DMS114 treated with DMSO at 0.1 percent for 48 hours (cell line): ENCODE data around the gene TMEM255A.

Experiments used
- DNase-seq: peaks from one replicate; lab custom pipeline; 2025; ENCODE audit not compliant: unreplicated experiment; lab: John Stamatoyannopoulos, UW

TMEM255A gene

GRCh38 chrX:120308959-120309872 lies 2.0 kb downstream of the TMEM255A start:
- peak; percentile 11 for DNase-seq

GRCh38 chrX:120308558-120308957 lies 2.7 kb downstream of the TMEM255A start:
- DNase-seq = no peak

- DNase-seq = no peak
These were observed 4.6 kb downstream of the TMEM255A start for GRCh38 chrX:120306630-120307029.

- DNase-seq = no peak
These were observed 5.6 kb downstream of the TMEM255A start for GRCh38 chrX:120305531-120306141.

GRCh38 chrX:120304256-120304655 lies 7.0 kb downstream of the TMEM255A start:
- no peak for DNase-seq

GRCh38 chrX:120302434-120302833 lies 8.8 kb downstream of the TMEM255A start:
- DNase-seq = no peak

GRCh38 chrX:120301960-120302359 lies 9.3 kb downstream of the TMEM255A start:
- no peak for DNase-seq

GRCh38 chrX:120301497-120301896 lies 9.8 kb downstream of the TMEM255A start:
- DNase-seq = no peak

- DNase-seq = no peak
These were observed 11.3 kb downstream of the TMEM255A start for GRCh38 chrX:120299928-120300327.

GRCh38 chrX:120297923-120298322 lies 13.3 kb downstream of the TMEM255A start:
- no peak for DNase-seq

GRCh38 chrX:120294651-120295050 lies 16.6 kb downstream of the TMEM255A start:
- DNase-seq = no peak

- no peak for DNase-seq
These were observed 18.2 kb downstream of the TMEM255A start for GRCh38 chrX:120293015-120293414.

GRCh38 chrX:120291211-120291610 lies 20.1 kb downstream of the TMEM255A start:
- DNase-seq = no peak

- DNase-seq = no peak
These were observed 21.2 kb downstream of the TMEM255A start for GRCh38 chrX:120290107-120290506.

- DNase-seq = no peak
These were observed 23.6 kb downstream of the TMEM255A start for GRCh38 chrX:120287513-120288112.

GRCh38 chrX:120286733-120287512 lies 24.3 kb downstream of the TMEM255A start:
- no peak for DNase-seq

GRCh38 chrX:120282697-120283096 lies 28.6 kb downstream of the TMEM255A start:
- DNase-seq = no peak

- DNase-seq = no peak
These were observed 29.5 kb downstream of the TMEM255A start for GRCh38 chrX:120281761-120282160.

GRCh38 chrX:120281021-120281624 lies 30.1 kb downstream of the TMEM255A start:
- DNase-seq = no peak

GRCh38 chrX:120274958-120275357 lies 36.3 kb downstream of the TMEM255A start:
- no peak for DNase-seq

GRCh38 chrX:120274145-120274544 lies 37.1 kb downstream of the TMEM255A start:
- no peak for DNase-seq
